Mucosa of rectum (tissue), 2 donors: ENCODE data around the gene PAPPA.

Experiments used
- H3K27ac ChIP-seq, 2 donors: one replicate each; pipeline ENCODE4 v1.7.0; 2013; ENCODE audit warnings: inconsistent platforms in 2 of 2, low read depth in 2 of 2, low read length in 2 of 2
- H3K27me3 ChIP-seq, 2 donors: one replicate each; pipeline ENCODE4 v1.7.0; 2013; ENCODE audit warnings: low read length in 2 of 2; ENCODE audit not compliant: control insufficient read depth in 2 of 2, insufficient read depth in 2 of 2
- H3K36me3 ChIP-seq, 2 donors: one replicate each; pipeline ENCODE4 v1.7.0; 2013; ENCODE audit warnings: low read length in 2 of 2; ENCODE audit not compliant: control insufficient read depth in 2 of 2, insufficient read depth in 2 of 2
- H3K4me1 ChIP-seq, 2 donors: one replicate each; pipeline ENCODE4 v1.7.0; 2013; ENCODE audit warnings: low read length in 2 of 2, mild to moderate bottlenecking in 1 of 2; ENCODE audit not compliant: control insufficient read depth in 2 of 2, insufficient read depth in 2 of 2
- H3K4me3 ChIP-seq, 2 donors: one replicate each; pipeline ENCODE4 v1.7.0; 2013; ENCODE audit warnings: low read length in 2 of 2
- H3K9ac ChIP-seq, 2 donors: one replicate each; pipeline ENCODE4 v1.7.0; 2013; ENCODE audit warnings: low read length in 2 of 2, low read depth in 1 of 2, mild to moderate bottlenecking in 1 of 2
- H3K9me3 ChIP-seq, 2 donors: one replicate each; pipeline ENCODE4 v1.7.0; 2013; ENCODE audit warnings: low read length in 2 of 2; ENCODE audit not compliant: control insufficient read depth in 2 of 2
- donor health status: healthy.
- donor health status: Normal muscosa, but diverticular disease.

PAPPA gene

GRCh38 chr9:116286297-116286696 lies 132.7 kb downstream of the PAPPA start:
- no peak overlapping the region for H3K9ac ChIP-seq
- H3K9me3 ChIP-seq: no peaks in the 10 kb centered on the region
- H3K4me1 ChIP-seq: no peaks in the 10 kb centered on the region
- no peaks in the 10 kb centered on the region for H3K36me3 ChIP-seq
- H3K27ac ChIP-seq: no peak overlapping the region
- no peak overlapping the region for H3K4me3 ChIP-seq
- no peaks in the 10 kb centered on the region for H3K27me3 ChIP-seq

- Histone ChIP-seq H3K9me3 (no peaks in the 10 kb centered on the region), H3K9ac (no peak overlapping the region), H3K4me3 (no peak overlapping the region), H3K4me1 (no peaks in the 10 kb centered on the region), H3K27me3 (no peaks in the 10 kb centered on the region), H3K36me3 (no peaks in the 10 kb centered on the region), H3K27ac (no peak overlapping the region)
These were observed 134.1 kb downstream of the PAPPA start for GRCh38 chr9:116287721-116288120.

GRCh38 chr9:116288658-116289057 lies 135.1 kb downstream of the PAPPA start:
- no peaks in the 10 kb centered on the region for H3K4me1 ChIP-seq
- no peak overlapping the region for H3K9ac ChIP-seq
- H3K9me3 ChIP-seq: no peaks in the 10 kb centered on the region
- no peaks in the 10 kb centered on the region for H3K27me3 ChIP-seq
- H3K4me3 ChIP-seq: no peak overlapping the region
- H3K27ac ChIP-seq: no peak overlapping the region
- no peaks in the 10 kb centered on the region for H3K36me3 ChIP-seq

- H3K4me1 ChIP-seq: no peaks in the 10 kb centered on the region
- no peaks in the 10 kb centered on the region for H3K36me3 ChIP-seq
- no peak overlapping the region for H3K9ac ChIP-seq
- H3K9me3 ChIP-seq: no peaks in the 10 kb centered on the region
- H3K4me3 ChIP-seq: no peak overlapping the region
- no peak overlapping the region for H3K27ac ChIP-seq
- H3K27me3 ChIP-seq: no peaks in the 10 kb centered on the region
These were observed 143.8 kb downstream of the PAPPA start for GRCh38 chr9:116297346-116297745.

- H3K9ac ChIP-seq: no peak overlapping the region
- no peaks in the 10 kb centered on the region for H3K4me1 ChIP-seq
- no peaks in the 10 kb centered on the region for H3K36me3 ChIP-seq
- no peaks in the 10 kb centered on the region for H3K27me3 ChIP-seq
- H3K4me3 ChIP-seq: no peak overlapping the region
- no peaks in the 10 kb centered on the region for H3K9me3 ChIP-seq
- no peak overlapping the region for H3K27ac ChIP-seq
These were observed 144.7 kb downstream of the PAPPA start for GRCh38 chr9:116298249-116298648.

GRCh38 chr9:116298878-116299391 lies 145.3 kb downstream of the PAPPA start:
- Histone ChIP-seq H3K9me3 (no peaks in the 10 kb centered on the region), H3K36me3 (no peaks in the 10 kb centered on the region), H3K27me3 (no peaks in the 10 kb centered on the region), H3K4me1 (no peaks in the 10 kb centered on the region), H3K9ac (no peak overlapping the region), H3K27ac (no peak overlapping the region), H3K4me3 (no peak overlapping the region)

GRCh38 chr9:116300360-116300870 lies 146.8 kb downstream of the PAPPA start:
- H3K27ac ChIP-seq: no peak overlapping the region
- H3K9ac ChIP-seq: no peak overlapping the region
- H3K36me3 ChIP-seq: no peaks in the 10 kb centered on the region
- H3K9me3 ChIP-seq: no peaks in the 10 kb centered on the region
- H3K27me3 ChIP-seq: no peaks in the 10 kb centered on the region
- no peak overlapping the region for H3K4me3 ChIP-seq
- no peaks in the 10 kb centered on the region for H3K4me1 ChIP-seq

- Histone ChIP-seq H3K27me3 (no peaks in the 10 kb centered on the region), H3K9ac (no peak overlapping the region), H3K9me3 (no peaks in the 10 kb centered on the region), H3K4me3 (no peak overlapping the region), H3K4me1 (no peaks in the 10 kb centered on the region), H3K36me3 (no peaks in the 10 kb centered on the region), H3K27ac (no peak overlapping the region)
These were observed 149.7 kb downstream of the PAPPA start for GRCh38 chr9:116303270-116303669.

GRCh38 chr9:116303886-116304538 lies 150.4 kb downstream of the PAPPA start:
- Histone ChIP-seq H3K27ac (no peak overlapping the region), H3K9me3 (no peaks in the 10 kb centered on the region), H3K27me3 (no peaks in the 10 kb centered on the region), H3K4me1 (no peaks in the 10 kb centered on the region), H3K36me3 (no peaks in the 10 kb centered on the region), H3K4me3 (no peak overlapping the region), H3K9ac (no peak overlapping the region)

- Histone ChIP-seq H3K27me3 (no peaks in the 10 kb centered on the region), H3K4me3 (no peak overlapping the region), H3K9ac (no peak overlapping the region), H3K9me3 (no peaks in the 10 kb centered on the region), H3K4me1 (no peaks in the 10 kb centered on the region), H3K36me3 (no peaks in the 10 kb centered on the region), H3K27ac (no peak overlapping the region)
These were observed 151.2 kb downstream of the PAPPA start for GRCh38 chr9:116304761-116305160.
